Mononuclear cell (primary cell): Measurements from ENCODE around the gene ST6GALNAC5. TPM values are rescaled to one million over a fixed set of nuclear protein-coding genes. Genes with fewer than 3 reads are reported as not detected.
"Not testable (repeated sequence)": the region's sequence is repeated elsewhere in the genome, so short reads cannot be mapped to it uniquely, and the experiment has no call there.

Experiments
- H3K27me3 ChIP-seq: 2 replicates; pipeline ENCODE4 v1.6.0; 2011; ENCODE audit warnings: low read length, control low read depth; ENCODE audit not compliant: insufficient read depth
- H3K4me1 ChIP-seq: 2 replicates; pipeline ENCODE4 v1.5.1; 2011; ENCODE audit warnings: mild to moderate bottlenecking, low read length, control low read depth; ENCODE audit not compliant: insufficient read depth
- H3K4me3 ChIP-seq: 2 replicates; pipeline ENCODE4 v1.5.1; 2011; ENCODE audit warnings: mild to moderate bottlenecking, low read length, moderate library complexity
- H3K9me3 ChIP-seq: 2 replicates; pipeline ENCODE4 v1.5.1; 2011; ENCODE audit warnings: low read depth, mild to moderate bottlenecking, control low read depth, low read length
- total RNA-seq: library from RNA; depleted of rRNA; stranded (reverse); fragments of >200 nt; gene quantifications from one replicate; pipeline ENCODE4 v1.2.3, GENCODE V29; 2012

The ST6GALNAC5 gene
- total RNA-seq, 1 donor: not detected

GRCh38 chr1:76856104-76856503, 11.2 kb upstream of the ST6GALNAC5 start:
- no peaks in the 10 kb centered on the region for H3K9me3 ChIP-seq
- H3K4me1 ChIP-seq: no peaks in the 10 kb centered on the region
- H3K27me3 ChIP-seq: no peaks in the 10 kb centered on the region
- no peak overlapping the region for H3K4me3 ChIP-seq

GRCh38 chr1:76857138-76857537, 10.1 kb upstream of the ST6GALNAC5 start:
- Histone ChIP-seq H3K9me3 (no peaks in the 10 kb centered on the region), H3K4me1 (no peaks in the 10 kb centered on the region), H3K27me3 (no peaks in the 10 kb centered on the region), H3K4me3 (no peak overlapping the region)

GRCh38 chr1:76857973-76858372, 9.3 kb upstream of the ST6GALNAC5 start:
- H3K4me3 ChIP-seq: no peak overlapping the region
- no peaks in the 10 kb centered on the region for H3K4me1 ChIP-seq
- no peaks in the 10 kb centered on the region for H3K9me3 ChIP-seq
- peaks cover 4% of the 10 kb centered on the region for H3K27me3 ChIP-seq

GRCh38 chr1:76861149-76861548, 6.1 kb upstream of the ST6GALNAC5 start:
- H3K9me3 ChIP-seq: no peaks in the 10 kb centered on the region
- H3K4me3 ChIP-seq: no peak overlapping the region
- H3K27me3 ChIP-seq: peaks cover 29% of the 10 kb centered on the region
- H3K4me1 ChIP-seq: no peaks in the 10 kb centered on the region

- Histone ChIP-seq H3K9me3 (no peaks in the 10 kb centered on the region), H3K4me1 (peaks cover 3% of the 10 kb centered on the region), H3K27me3 (peaks cover 42% of the 10 kb centered on the region), H3K4me3 (no peak overlapping the region)
Observed at GRCh38 chr1:76862447-76862846, 4.8 kb upstream of the ST6GALNAC5 start.

- Histone ChIP-seq H3K4me3 (no peak overlapping the region), H3K9me3 (no peaks in the 10 kb centered on the region), H3K27me3 (peaks cover 61% of the 10 kb centered on the region), H3K4me1 (peaks cover 18% of the 10 kb centered on the region)
Observed at GRCh38 chr1:76864383-76864782, 2.9 kb upstream of the ST6GALNAC5 start.

- Histone ChIP-seq H3K27me3 (peaks cover 75% of the 10 kb centered on the region), H3K4me3 (no peak overlapping the region), H3K4me1 (peaks cover 18% of the 10 kb centered on the region), H3K9me3 (no peaks in the 10 kb centered on the region)
Observed at GRCh38 chr1:76865696-76866286, 1.5 kb upstream of the ST6GALNAC5 start.

GRCh38 chr1:76866566-76866965, 714 bp upstream of the ST6GALNAC5 start:
- peaks cover 82% of the 10 kb centered on the region for H3K27me3 ChIP-seq
- H3K9me3 ChIP-seq: no peaks in the 10 kb centered on the region
- H3K4me3 ChIP-seq: no peak overlapping the region
- H3K4me1 ChIP-seq: peaks cover 18% of the 10 kb centered on the region

- Histone ChIP-seq H3K27me3 (peaks cover 80% of the 10 kb centered on the region), H3K4me3 (no peak overlapping the region), H3K4me1 (peaks cover 18% of the 10 kb centered on the region), H3K9me3 (no peaks in the 10 kb centered on the region)
Observed at GRCh38 chr1:76868154-76868882, 1.0 kb downstream of the ST6GALNAC5 start.

- peaks cover 77% of the 10 kb centered on the region for H3K27me3 ChIP-seq
- no peak overlapping the region for H3K4me3 ChIP-seq
Observed at GRCh38 chr1:76868916-76869315, 1.6 kb downstream of the ST6GALNAC5 start.

GRCh38 chr1:76870037-76870436, 2.8 kb downstream of the ST6GALNAC5 start:
- H3K4me1 ChIP-seq: peaks cover 18% of the 10 kb centered on the region
- H3K9me3 ChIP-seq: no peaks in the 10 kb centered on the region
- peaks cover 68% of the 10 kb centered on the region for H3K27me3 ChIP-seq
- H3K4me3 ChIP-seq: no peak overlapping the region

More at GRCh38 chr1:76868916-76869315, 1.6 kb downstream of the ST6GALNAC5 start:
- Histone ChIP-seq H3K9me3 (no peaks in the 10 kb centered on the region), H3K4me1 (peaks cover 18% of the 10 kb centered on the region)

- Histone ChIP-seq H3K27me3 (peaks cover 53% of the 10 kb centered on the region), H3K4me3 (no peak overlapping the region), H3K9me3 (no peaks in the 10 kb centered on the region), H3K4me1 (peaks cover 18% of the 10 kb centered on the region)
Observed at GRCh38 chr1:76871355-76871974, 4.2 kb downstream of the ST6GALNAC5 start.

GRCh38 chr1:76872944-76873343, 5.7 kb downstream of the ST6GALNAC5 start:
- peaks cover 38% of the 10 kb centered on the region for H3K27me3 ChIP-seq
- H3K9me3 ChIP-seq: no peaks in the 10 kb centered on the region
- H3K4me1 ChIP-seq: peaks cover 11% of the 10 kb centered on the region
- H3K4me3 ChIP-seq: no peak overlapping the region

- no peaks in the 10 kb centered on the region for H3K9me3 ChIP-seq
Observed at GRCh38 chr1:76876655-76877395, 9.5 kb downstream of the ST6GALNAC5 start.

GRCh38 chr1:76879014-76879413, 11.7 kb downstream of the ST6GALNAC5 start:
- H3K4me1 ChIP-seq, H3K27me3 ChIP-seq, H3K9me3 ChIP-seq, H3K4me3 ChIP-seq: not testable (repeated sequence)

More at GRCh38 chr1:76876655-76877395, 9.5 kb downstream of the ST6GALNAC5 start:
- no peak overlapping the region for H3K4me3 ChIP-seq
- no peaks in the 10 kb centered on the region for H3K4me1 ChIP-seq
- peaks cover 3% of the 10 kb centered on the region for H3K27me3 ChIP-seq
